MCF 10A (cell line): ENCODE results near the gene CHST3. TPM values are rescaled to one million over a fixed set of nuclear protein-coding genes. Genes with fewer than 3 reads are reported as not detected.

Source experiments
- BruUV-seq: library from RNA; stranded (reverse); fragments of 400-500 nt; replicated peaks from 2 replicates; lab custom pipeline; 2021; lab: Mats Ljungman, UMichigan
- CTCF ChIA-PET: fragments of 300-600 bp; sonication (Branson Sonifier 250); formaldehyde crosslinking; extraction: SDS; loops from one replicate; lab custom pipeline; 2021; ENCODE audit warnings: antibody characterized with exemption, inconsistent platforms; lab: Yijun Ruan, JAX
- POLR2A ChIA-PET: fragments of 300-600, 350-650 bp; sonication (Branson Sonifier 250); formaldehyde crosslinking; extraction: SDS; loops from one replicate; lab custom pipeline; 2020; ENCODE audit warnings: antibody characterized with exemption, inconsistent platforms; lab: Yijun Ruan, JAX
- DNase-seq: peaks from one replicate; pipeline ENCODE4 v3.0.0-alpha.2; 2018; ENCODE audit not compliant: unreplicated experiment
- H3K27ac Mint-ChIP-seq: one replicate; pipeline ENCODE4 v1.8.0; 2022; ENCODE audit warnings: mild to moderate bottlenecking, low read depth, mixed read lengths; ENCODE audit not compliant: unreplicated experiment
- H3K27me3 Mint-ChIP-seq: one replicate; pipeline ENCODE4 v1.8.0; 2022; ENCODE audit warnings: mixed read lengths; ENCODE audit not compliant: insufficient read depth, unreplicated experiment
- H3K36me3 Mint-ChIP-seq: one replicate; pipeline ENCODE4 v1.8.0; 2022; ENCODE audit warnings: mild to moderate bottlenecking, moderate library complexity, mixed read lengths; ENCODE audit not compliant: insufficient read depth, unreplicated experiment
- H3K4me1 Mint-ChIP-seq: one replicate; pipeline ENCODE4 v1.8.0; 2022; ENCODE audit warnings: mixed read lengths; ENCODE audit not compliant: insufficient read depth, unreplicated experiment
- H3K4me3 Mint-ChIP-seq: one replicate; pipeline ENCODE4 v1.8.0; 2022; ENCODE audit warnings: mild to moderate bottlenecking, moderate library complexity, mixed read lengths; ENCODE audit not compliant: unreplicated experiment
- H3K9me3 Mint-ChIP-seq: one replicate; pipeline ENCODE4 v1.8.0; 2022; ENCODE audit warnings: mixed read lengths; ENCODE audit not compliant: unreplicated experiment
- CTCF ChIP-seq: fragments of 200-600 bp; IDR thresholded peaks from one replicate; pipeline ENCODE4 v1.8.0; 2022; ENCODE audit warnings: antibody characterized with exemption, mild to moderate bottlenecking; ENCODE audit not compliant: unreplicated experiment
- intact Hi-C: fragments of 100-400 bp; cut with micrococcal nuclease; formaldehyde crosslinking; loops from 2 replicates; pipeline ENCODE4 v1.14.1; 2022
- total RNA-seq: library from RNA; stranded (reverse); gene quantifications from 2 replicates; pipeline ENCODE4 v1.2.3, GENCODE V29; 2022

CHST3 gene
- total RNA-seq, 1 experiment from 2014 or later = 28.7 TPM

DNA sequence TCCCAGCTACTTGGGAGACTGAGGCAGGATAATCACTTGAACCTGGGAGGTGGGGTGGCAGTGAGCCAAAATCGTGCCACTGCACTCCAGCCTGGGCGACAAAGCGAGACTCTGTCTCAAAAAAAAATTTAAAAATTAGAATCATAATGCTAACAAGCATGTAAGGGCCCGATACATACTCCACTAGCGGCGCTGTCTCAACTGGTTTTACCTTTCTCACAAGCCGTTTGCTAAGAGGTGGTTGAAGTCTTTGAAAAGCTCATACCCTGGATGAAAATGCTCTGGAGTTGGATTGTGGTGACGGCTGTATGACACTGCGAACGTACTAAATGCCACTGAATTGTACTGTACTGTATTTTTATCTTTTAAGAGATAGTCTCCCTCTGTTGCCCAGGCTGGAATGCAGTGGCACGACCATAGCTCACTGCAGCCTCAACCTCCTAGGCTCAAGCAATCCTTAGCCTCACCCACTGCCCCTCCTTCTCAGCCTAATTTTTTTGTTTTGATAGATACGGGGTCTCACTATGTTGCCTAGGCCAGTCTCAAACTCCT, 94.2 kb downstream of the CHST3 start:
- ChIA-PET CTCF (interaction anchor here (0.5 kb wide), 1 partner anchor 244 kb away, joined by 4 read pairs; no protein-coding TSS in a partner anchor), POLR2A (interaction anchor here (0.8 kb wide), 1 partner anchor 209 kb away, joined by 4 read pairs; no protein-coding TSS in a partner anchor)
- BruUV-seq = no TSS peak
- intact Hi-C loops = no loop called here
- H3K27ac Mint-ChIP-seq = no peak overlapping the region
- DNase-seq = no peak
- H3K4me3 Mint-ChIP-seq = no peak overlapping the region
- H3K36me3 Mint-ChIP-seq = no peaks in the 10 kb centered on the region
- no peaks in the 10 kb centered on the region for H3K9me3 Mint-ChIP-seq
- TF ChIP-seq CTCF = no peak
- H3K4me1 Mint-ChIP-seq = peaks cover 2% of the 10 kb centered on the region
- H3K27me3 Mint-ChIP-seq = peaks cover 12% of the 10 kb centered on the region

- POLR2A ChIA-PET = interaction anchor here (0.8 kb wide), 1 partner anchor 209 kb away, joined by 4 read pairs; no protein-coding TSS in a partner anchor
- intact Hi-C loops = no loop called here
- no TSS peak for BruUV-seq
- Mint-ChIP-seq H3K4me1 (peaks cover 5% of the 10 kb centered on the region), H3K27me3 (peaks cover 12% of the 10 kb centered on the region), H3K4me3 (no peak overlapping the region), H3K27ac (no peak overlapping the region), H3K9me3 (no peaks in the 10 kb centered on the region), H3K36me3 (no peaks in the 10 kb centered on the region)
- CTCF ChIA-PET = interaction anchor here (0.5 to 2.1 kb wide), 2 partner anchors 10 to 245 kb away, joined by 4 to 7 read pairs; no protein-coding TSS in a partner anchor
- TF ChIP-seq CTCF = no peak
- no peak for DNase-seq
Measured at GRCh38 chr10:72058989-72059842, 95.0 kb downstream of the CHST3 start.

- TF ChIP-seq CTCF = no peak
- Mint-ChIP-seq H3K4me3 (no peak overlapping the region), H3K4me1 (peaks cover 5% of the 10 kb centered on the region), H3K27me3 (peaks cover 12% of the 10 kb centered on the region), H3K36me3 (no peaks in the 10 kb centered on the region), H3K9me3 (no peaks in the 10 kb centered on the region), H3K27ac (peak overlapping the region; percentile 36)
- CTCF ChIA-PET = interaction anchor here (2.1 kb wide), 1 partner anchor 11 kb away, joined by 7 read pairs; no protein-coding TSS in a partner anchor
- POLR2A ChIA-PET = interaction anchor here (0.7 to 1.1 kb wide), 3 partner anchors 67 to 729 kb away, joined by 3 to 5 read pairs (median 3); no protein-coding TSS in a partner anchor
- intact Hi-C loops = no loop called here
- no TSS peak for BruUV-seq
- no peak for DNase-seq
Measured at GRCh38 chr10:72059843-72060822, 95.9 kb downstream of the CHST3 start.
